Epithelial cell of esophagus (primary cell): Measurements from ENCODE around the gene FSTL1.

Experiments used
- DNase-seq: peaks from one replicate; pipeline ENCODE4 v3.0.0; 2010; ENCODE audit warnings: low read depth
- H3K4me3 ChIP-seq: 2 replicates; pipeline ENCODE4 v1.5.1; 2011; ENCODE audit warnings: mild to moderate bottlenecking, low read length, control low read depth
- TF ChIP-seq, protein P1 (sequence below): IDR thresholded peaks from 2 replicates; pipeline ENCODE4 v1.5.1; 2011; ENCODE audit warnings: low read depth, mild to moderate bottlenecking, low read length, control low read depth, inconsistent platforms; ENCODE audit not compliant: insufficient read depth; ENCODE audit errors: missing control alignments

FSTL1 gene

DNA sequence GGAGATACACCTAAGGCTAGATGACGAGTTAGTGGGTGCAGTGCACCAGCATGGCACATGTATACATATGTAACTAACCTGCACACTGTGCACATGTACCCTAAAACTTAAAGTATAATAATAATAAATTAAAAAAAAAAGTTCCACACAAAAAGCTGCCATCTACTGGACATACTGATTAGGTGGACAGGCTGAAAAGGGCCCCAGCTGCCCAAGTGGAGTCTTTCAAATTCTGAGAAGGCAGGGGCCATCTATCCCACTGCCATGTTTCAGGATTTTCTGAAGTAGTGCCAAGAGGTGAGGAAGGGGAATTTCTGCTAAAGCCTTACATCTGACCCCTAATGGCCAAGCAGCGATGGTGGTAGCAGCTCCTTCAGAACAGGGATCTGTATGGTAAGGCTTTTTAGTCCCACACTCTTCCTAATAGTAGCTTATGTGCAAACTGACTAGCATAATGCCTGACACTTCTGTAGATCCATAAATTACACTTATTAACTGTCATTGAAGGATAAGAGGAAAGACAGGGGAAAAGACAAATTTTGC is 7.7 kb downstream of the FSTL1 start:
- no peak for DNase-seq
- TF ChIP-seq, protein P1, sequence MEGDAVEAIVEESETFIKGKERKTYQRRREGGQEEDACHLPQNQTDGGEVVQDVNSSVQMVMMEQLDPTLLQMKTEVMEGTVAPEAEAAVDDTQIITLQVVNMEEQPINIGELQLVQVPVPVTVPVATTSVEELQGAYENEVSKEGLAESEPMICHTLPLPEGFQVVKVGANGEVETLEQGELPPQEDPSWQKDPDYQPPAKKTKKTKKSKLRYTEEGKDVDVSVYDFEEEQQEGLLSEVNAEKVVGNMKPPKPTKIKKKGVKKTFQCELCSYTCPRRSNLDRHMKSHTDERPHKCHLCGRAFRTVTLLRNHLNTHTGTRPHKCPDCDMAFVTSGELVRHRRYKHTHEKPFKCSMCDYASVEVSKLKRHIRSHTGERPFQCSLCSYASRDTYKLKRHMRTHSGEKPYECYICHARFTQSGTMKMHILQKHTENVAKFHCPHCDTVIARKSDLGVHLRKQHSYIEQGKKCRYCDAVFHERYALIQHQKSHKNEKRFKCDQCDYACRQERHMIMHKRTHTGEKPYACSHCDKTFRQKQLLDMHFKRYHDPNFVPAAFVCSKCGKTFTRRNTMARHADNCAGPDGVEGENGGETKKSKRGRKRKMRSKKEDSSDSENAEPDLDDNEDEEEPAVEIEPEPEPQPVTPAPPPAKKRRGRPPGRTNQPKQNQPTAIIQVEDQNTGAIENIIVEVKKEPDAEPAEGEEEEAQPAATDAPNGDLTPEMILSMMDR, result peak; percentile 26

DNA sequence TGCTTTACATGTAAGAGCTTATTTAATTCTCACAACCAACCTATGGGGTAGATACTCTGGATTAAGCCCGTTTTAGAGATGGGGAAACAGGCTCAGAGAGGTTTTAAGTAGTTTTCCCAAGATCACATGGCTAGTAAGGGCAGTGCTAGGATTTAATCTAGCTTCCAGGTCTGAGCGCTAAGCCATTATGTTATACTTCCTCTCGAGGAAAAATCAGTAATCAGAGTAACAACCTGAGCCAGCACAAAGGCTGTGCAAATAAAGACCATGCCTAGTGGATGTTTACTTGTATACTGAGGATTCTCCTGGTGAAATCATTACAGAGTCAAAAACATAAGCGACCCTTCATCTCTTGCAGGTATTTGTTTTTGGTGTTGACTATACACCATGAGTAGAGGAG is 9.0 kb downstream of the FSTL1 start:
- no peak for DNase-seq
- TF ChIP-seq, protein P1, result no peak
- no peak overlapping the region for H3K4me3 ChIP-seq

More for the DNA sequence above, 7.7 kb downstream of the FSTL1 start:
- H3K4me3 ChIP-seq, result no peak overlapping the region

GRCh38 chr3:120440762-120441161 is 10.0 kb downstream of the FSTL1 start:
- TF ChIP-seq, protein P1, result no peak
- H3K4me3 ChIP-seq, result no peak overlapping the region
- DNase-seq, result no peak

- no peak overlapping the region for H3K4me3 ChIP-seq
- TF ChIP-seq, protein P1, result no peak
- peak; percentile 7 for DNase-seq
These were observed 10.6 kb downstream of the FSTL1 start for GRCh38 chr3:120440001-120440703.

- TF ChIP-seq, protein P1, result no peak
- peak; percentile 79 for DNase-seq
- H3K4me3 ChIP-seq, result no peak overlapping the region
These were observed 12.0 kb downstream of the FSTL1 start for GRCh38 chr3:120438665-120439370.

DNA sequence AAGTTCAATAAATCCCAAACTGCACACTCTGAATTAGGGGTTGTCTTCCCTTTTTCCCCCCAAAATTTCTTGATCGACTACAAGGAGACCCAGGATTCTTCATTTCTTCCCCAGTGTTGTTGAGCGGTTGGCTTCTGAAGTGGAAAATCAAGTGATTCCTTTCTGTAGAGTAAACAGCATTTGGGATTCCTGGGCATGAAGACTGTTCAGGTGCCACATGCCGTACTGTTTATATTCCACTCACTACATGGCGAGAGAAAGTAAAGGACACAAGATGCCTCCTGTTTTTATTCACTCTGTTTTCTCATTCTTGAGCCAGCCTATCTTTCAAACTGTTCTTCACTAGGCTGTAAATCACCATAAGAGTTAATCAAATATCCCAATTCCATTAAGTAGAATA is 12.6 kb downstream of the FSTL1 start:
- no peak for DNase-seq
- H3K4me3 ChIP-seq, result no peak overlapping the region
- TF ChIP-seq, protein P1, result no peak
